ENCODE data around the gene SEMA4C.
A peak's percentile ranks its signal among the peaks of the same experiment; 100 is the strongest.
"Not testable (repeated sequence)": the region's sequence is repeated elsewhere in the genome, so short reads cannot be mapped to it uniquely, and the experiment has no call there.

SEMA4C gene

DNA sequence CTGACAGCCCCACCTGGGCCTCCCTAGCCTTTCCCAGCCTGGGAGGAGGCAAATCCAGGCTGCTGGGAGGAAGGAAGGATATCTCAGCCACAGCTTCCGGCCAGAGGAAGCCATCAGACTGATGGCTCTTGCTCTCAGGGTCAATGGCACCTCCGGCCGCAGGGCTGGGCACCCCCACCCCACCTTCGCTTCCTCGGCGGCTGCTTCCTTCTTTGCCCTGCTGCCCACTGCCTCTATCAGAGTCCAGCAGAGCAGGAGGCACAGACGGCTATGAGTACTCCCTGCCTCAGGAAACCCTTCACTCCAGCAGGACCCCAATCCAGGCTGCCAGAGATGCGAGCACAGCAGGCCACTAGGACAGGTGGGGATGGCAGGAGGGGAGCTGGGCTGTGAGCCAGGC, 3.3 kb downstream of the SEMA4C start:
- DNase-seq (ENCODE audit: low spot score): no peak

DNA sequence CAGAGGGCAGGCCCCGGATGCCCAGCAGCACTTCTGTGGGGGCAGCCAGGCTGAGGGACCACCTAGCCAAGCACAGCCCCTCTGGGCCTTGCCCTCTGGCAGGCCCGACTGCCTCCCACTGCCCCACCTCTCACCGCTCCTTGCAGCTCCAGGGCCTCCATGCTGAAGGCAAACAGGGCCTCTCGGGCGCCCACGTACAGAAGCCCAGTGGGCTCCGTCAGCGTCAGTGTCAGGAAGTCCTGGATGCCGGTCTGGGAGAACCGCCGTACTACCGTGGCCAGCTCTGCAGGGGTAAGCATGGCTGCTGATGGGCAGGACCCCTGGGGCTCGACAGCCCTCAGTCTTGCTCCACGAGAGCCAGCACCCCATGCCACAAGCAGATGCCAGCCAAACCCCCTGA, 3.7 kb downstream of the SEMA4C start:
- no peak for DNase-seq (ENCODE audit: low spot score)

DNA sequence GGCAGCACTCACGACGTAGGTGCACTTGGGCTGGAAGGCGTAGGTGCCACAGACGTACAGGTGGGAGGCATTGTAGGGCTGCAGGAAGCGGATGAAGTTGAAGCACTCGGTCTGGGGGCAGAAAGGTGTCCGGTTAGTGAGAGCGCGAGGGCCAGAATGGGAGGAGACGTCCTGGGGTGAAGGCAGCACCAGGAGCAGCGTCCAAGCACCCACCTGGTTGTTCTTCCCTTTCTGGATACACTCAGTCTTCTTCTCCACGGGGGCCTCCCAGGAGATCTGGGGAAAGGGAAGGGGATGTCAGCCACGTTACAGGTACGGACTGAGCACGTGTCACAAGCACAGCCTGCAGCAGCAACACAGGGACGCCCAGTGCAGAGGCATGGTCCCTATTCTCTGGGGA, 4.2 kb downstream of the SEMA4C start:
- DNase-seq (ENCODE audit: low spot score): no peak

GRCh38 chr2:96864343-96865091, 5.4 kb downstream of the SEMA4C start:
- no peak for DNase-seq (ENCODE audit: low spot score)

DNA sequence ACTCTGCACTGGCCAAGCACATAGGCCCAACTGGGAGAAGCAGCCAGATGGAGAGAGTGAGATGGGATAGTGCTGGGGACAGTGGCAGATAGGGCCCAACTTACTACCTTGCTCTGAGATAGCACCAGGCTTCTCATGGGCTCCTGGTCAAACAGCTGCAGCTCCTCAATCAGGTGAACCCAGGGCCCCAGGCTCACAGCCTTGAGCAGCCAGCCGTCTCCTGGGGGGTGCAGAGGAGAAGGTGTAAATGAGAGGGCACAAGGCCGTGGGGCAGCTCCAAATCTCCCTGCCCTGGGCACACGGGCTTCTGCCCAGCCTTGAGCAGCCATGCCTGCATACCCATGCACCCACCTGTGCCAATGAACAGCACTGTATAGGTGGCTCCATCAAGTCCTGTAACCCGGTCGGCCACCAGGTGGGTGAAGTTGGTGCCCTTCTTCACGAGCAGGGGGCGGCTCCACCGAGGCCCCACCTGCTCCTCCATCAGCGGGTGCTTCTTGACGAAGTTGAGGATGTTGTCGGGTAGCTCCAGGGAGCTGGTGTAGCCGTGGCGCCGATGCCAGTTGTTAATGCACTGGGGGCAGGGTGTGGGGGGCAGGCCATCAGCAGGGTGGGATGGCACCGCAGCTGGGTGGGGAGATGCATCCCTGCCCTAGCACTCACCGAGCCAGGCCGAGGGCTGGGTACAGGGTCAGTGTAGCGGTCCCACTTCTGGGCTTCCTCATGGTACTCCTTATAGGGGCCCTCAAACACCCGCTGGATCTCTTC, 6.1 kb downstream of the SEMA4C start:
- DNase-seq (ENCODE audit: low spot score): no peak

DNA sequence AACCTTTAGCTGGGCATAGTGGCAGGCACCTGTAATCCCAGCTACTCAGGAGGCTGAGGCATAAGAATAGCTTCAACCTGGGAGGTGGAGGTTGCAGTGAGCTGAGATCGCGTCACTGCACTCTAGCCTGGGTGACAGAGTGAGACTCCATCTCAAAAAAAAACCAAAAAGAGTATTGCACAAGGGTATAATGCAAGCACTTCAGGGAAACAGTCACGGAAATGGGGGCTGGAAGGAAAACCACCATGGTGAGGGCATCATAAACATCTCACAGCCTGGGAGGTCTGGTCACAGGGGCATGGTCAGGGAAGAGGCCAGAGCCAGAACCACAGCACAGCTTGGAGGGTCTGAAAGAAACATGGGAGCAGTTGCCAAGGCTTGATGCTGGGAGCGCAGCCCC, 6.8 kb downstream of the SEMA4C start:
- not testable (repeated sequence) for DNase-seq (ENCODE audit: low spot score)

DNA sequence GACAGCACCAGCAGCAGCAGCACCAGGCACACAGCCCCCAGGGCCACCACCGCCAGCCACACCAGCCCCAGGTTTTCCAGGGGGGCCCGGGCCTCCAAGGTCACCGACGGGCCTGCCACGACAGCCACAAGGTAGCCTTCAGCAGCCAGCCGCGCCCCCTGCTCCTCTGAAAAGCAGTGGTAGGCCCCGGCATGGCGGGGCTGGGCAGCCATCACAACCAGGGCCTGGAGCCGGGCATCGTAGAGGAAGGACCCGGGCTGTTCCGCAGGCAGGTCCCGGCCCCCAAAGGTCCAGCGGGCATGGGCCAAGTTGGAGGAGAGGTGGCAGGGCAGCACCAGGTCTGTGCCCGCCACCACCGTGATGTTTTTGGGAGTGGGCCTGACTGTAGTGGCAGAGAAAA, 8.8 kb downstream of the SEMA4C start:
- DNase-seq (ENCODE audit: low spot score): no peak

DNA sequence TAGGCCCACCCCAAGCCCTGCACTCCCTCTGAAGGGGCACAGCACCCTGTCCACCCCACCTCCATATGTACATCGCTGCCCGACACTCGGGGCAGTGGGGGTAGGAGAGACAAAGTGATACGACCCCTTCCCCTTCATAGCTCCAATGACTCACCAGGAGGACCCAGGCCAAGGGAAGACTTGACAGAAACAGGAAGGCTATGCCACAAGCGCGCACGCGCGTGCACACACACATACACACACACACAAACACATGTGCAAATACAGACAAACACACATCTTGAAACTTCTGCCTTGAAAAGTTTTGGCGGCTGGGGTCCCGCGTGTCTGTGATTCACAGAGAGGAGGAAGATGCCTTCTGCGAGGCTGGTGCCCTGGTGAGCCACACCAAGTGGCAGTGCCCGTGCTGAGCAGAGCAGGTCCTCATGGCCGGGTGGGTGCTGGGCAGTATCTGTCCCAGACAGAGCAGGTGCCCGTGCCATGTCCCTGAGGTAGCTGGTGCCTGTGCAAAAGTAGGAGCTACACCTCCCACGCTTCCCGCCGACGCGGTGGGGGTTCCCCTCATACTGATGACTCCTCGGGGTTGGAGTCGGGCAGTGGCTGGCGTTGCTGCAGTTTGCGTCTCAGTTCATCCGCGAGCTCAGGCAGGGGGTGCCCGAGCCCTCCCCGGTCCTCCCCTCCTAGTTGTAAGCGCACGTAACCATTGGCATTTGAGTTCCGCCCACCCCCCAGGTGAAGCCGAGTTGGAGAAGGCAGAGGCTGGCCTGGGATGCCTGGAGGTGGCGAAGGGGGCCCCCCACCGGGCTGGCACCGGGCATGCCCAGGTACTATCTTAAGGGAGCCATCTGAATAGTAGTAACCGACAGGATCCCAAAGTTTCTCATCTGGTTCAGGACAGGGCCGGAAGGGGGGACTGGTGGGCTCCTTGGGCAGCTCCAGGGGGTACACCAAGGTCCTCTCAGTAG, 9.5 kb downstream of the SEMA4C start:
- no peak for DNase-seq (ENCODE audit: low spot score)

DNA sequence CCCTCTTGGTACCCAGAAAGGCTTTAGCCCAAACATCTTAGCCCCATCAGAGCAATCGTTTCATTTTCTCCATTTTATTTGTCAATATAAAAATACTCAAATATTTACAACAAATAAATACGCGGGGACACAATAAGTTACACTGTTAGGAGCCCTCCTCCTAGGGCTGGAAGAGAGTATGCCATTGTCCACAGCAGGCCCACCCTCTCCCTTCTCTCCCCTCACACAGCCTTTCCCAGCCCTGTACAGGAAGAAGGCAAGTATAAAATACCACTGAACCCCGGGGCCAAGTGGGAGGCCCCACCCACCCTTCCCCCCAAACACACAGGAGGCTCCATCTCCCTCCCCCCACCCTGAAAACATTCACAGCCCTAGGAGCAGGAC, 10.2 kb downstream of the SEMA4C start:
- no peak for DNase-seq (ENCODE audit: low spot score)

DNA sequence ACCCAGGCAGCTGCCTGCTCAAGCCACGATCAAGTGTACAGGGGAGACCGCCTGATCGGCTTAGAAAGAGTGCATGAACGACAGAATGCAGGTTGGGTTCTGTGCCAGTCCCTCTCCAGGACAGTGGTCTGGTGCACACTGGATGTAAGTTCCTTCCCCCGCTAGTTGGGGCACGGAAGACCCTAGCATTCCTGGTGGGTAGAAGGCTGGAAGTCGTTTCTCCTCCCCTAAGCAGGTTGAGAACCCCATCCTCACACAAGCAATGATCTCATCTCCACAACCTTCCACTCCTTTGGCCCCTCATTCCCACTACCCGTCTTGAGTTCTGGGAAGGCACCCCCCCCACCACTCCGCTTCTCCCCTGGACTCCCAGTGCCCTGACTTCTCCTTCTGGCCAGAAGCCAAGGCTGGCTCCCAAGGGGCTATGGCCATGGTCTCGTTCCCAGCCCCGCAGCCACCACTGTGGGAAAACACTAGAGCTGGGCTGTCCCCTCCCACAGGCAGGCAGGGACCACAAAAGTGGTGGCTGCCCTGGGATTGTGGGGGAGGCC, 10.7 kb downstream of the SEMA4C start:
- DNase-seq (ENCODE audit: low spot score): peak; percentile 24

DNA sequence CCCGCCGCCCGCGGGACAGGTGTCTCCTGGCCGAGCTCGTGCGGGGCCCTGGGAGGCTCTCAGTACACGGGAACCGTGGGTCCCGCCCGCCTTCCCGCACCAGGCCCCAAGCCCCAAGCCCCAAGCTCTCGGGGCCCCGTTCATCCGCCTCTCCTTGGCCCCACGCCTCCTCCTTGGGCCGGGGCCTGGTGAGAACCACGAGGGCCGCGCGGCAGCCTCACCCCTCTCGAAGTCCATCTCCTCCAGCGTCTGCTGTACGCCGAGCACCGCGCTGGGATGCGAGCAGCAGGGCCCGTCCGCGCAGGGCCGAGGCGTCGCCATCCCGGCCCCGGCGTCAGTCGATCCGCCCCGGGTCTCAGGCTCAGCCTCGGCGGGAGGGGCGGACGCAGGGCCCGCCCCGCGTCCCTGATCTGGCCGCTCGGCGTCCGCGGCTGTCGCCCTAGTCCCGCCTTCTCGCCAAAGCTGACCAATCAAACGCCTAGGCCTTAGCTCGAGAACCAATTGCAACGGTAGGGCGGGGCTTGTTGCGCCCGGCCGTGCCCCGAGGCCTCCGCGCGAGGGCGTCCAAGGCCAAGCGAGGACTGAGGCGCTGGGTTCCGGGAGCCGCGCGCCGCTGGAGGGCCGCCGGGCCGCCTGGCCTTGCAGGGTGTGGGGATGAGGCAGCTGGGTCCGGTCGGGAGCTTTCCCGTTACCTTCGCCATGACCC, 12.1 kb downstream of the SEMA4C start, which contains the start of gene ANKRD39:
Gene ANKRD39, minus strand, starts transcription at position 350 of the 706 bp plus-strand sequence. Its CDS starts 29 bp downstream, at position 321.
- peak; percentile 99 for DNase-seq (ENCODE audit: low spot score)

GRCh38 chr2:96856776-96857666, 12.9 kb downstream of the SEMA4C start:
- DNase-seq (ENCODE audit: low spot score): no peak

DNA sequence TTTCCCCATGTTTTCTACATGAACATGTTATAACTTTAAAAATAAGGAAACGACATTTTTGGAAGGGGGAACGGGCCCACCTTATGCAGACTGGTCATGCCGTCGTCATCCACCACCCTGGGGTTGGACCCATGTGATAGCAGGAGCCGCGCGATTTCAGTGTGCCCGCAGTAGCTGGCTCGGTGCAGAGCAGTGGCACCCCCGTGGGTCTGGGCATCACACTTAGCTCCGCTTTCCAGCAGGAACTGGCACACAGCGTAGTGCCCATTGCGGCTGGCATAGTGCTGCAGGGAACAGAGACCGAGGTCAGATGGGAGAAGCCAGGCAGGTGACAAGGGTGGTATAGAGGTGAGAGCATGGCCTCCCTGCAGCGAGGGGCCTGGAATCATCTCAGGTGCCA, 16.6 kb downstream of the SEMA4C start:
- no peak for DNase-seq (ENCODE audit: low spot score)

GRCh38 chr2:96852667-96853066, 17.2 kb downstream of the SEMA4C start:
- no peak for DNase-seq (ENCODE audit: low spot score)

GRCh38 chr2:96848264-96848663, 21.6 kb downstream of the SEMA4C start:
- no peak for DNase-seq (ENCODE audit: low spot score)

DNA sequence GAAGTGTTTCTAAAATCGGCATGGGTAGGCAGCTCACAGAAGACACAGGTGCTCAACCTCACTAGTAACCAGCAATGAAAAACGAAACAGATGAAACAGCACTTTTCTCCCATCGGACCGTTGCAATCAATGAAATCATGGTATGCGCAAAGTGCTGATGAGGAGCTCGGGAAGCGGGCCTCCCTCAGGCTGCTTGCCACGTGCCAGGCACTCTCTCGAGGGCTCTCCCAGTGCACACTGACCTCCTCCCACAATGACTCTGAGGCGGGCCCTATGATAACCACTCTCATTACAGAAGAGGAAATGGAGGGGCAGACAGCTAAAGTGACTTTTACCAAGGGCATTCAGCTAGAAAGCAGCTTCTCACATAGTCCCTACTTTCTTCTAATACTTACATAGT, 22.3 kb downstream of the SEMA4C start:
- no peak for DNase-seq (ENCODE audit: low spot score)

- DNase-seq (ENCODE audit: low spot score): no peak
These were observed 23.1 kb downstream of the SEMA4C start for GRCh38 chr2:96846825-96847224.

DNA sequence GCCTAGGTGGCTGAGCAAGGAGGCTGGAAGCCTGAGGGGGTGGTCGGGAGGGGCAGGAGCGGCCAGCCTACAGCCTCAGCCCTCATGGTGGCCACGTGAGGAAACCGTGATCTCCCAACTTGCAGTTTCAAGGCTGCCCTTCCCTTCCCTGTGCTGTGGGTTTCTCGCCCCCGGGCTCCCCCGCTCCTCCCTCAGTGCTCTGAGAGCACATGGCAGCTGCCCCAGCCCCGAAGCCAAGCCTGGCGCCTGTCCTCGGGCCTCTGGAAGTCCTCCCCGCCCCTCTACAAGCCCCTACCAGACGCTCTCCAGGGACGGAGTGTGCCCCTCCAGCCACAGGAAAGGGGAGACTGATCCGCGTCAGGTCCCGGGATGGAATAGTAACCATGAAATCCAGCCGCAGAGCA, 25.5 kb downstream of the SEMA4C start:
- DNase-seq (ENCODE audit: low spot score): no peak

GRCh38 chr2:96843538-96844268, 26.2 kb downstream of the SEMA4C start, which contains the start of gene ANKRD23:
TSS of gene ANKRD23 (minus strand) at chr2:96844021. CDS start at chr2:96843992, 29 bp downstream.
- no peak for DNase-seq (ENCODE audit: low spot score)

Data from iPS-NIHi11 (cell line).